Loucy (cell line): ENCODE measurements around the gene NCK1.

Experiments
- CTCF ChIP-seq: fragments of 200-600 bp; sonication (generic); conservative IDR thresholded peaks from 2 replicates; pipeline ENCODE4 v1.5.1; 2014; ENCODE audit warnings: mild to moderate bottlenecking, antibody characterized with exemption, low read length
- EZH2phosphoT487 ChIP-seq: fragments of 200-600 bp; IDR thresholded peaks from 2 replicates; pipeline ENCODE4 v1.6.1; 2018; ENCODE audit warnings: antibody characterized with exemption, mild to moderate bottlenecking, moderate library complexity, borderline replicate concordance

GRCh38 chr3:136979684-136980083 is 117.7 kb downstream of the NCK1 start:
- TF ChIP-seq CTCF: no peak
- no peak for TF ChIP-seq EZH2phosphoT487
